Breast epithelium (tissue), 3 donors: Measurements from ENCODE around the gene NR2F2.

Source experiments
- CTCF ChIP-seq, 3 donors: fragments of 450-650 bp; IDR thresholded peaks; one replicate each; pipeline ENCODE4 v1.5.1; 2016 to 2017; ENCODE audit warnings: antibody characterized with exemption in 3 of 3, mild to moderate bottlenecking in 3 of 3, moderate library complexity in 3 of 3
- POLR2A ChIP-seq: fragments of 450-650 bp; IDR thresholded peaks from one replicate; pipeline ENCODE4 v1.6.1; 2016; ENCODE audit warnings: antibody characterized with exemption, mild to moderate bottlenecking, moderate library complexity
- POLR2AphosphoS5 ChIP-seq, 3 donors: sonication (generic); formaldehyde crosslinking; IDR thresholded peaks; one replicate each; pipeline ENCODE4 v1.6.1; 2017; ENCODE audit warnings: antibody characterized with exemption in 3 of 3

- no peak for TF ChIP-seq POLR2AphosphoS5 (IDR thresholded peaks at IDR 0.05)
- no peak for TF ChIP-seq CTCF (IDR thresholded peaks at IDR 0.05)
- TF ChIP-seq POLR2A, result no peak
Observed at GRCh38 chr15:96312641-96313335, 17.7 kb upstream of the NR2F2 start.
